ENCODE data around the gene LOXL1. TPM values are rescaled to one million over a fixed set of nuclear protein-coding genes. Genes with fewer than 3 reads are reported as not detected.

LOXL1 gene
- total and polyA plus RNA-seq, 2 of the 13 experiments (the other 11 are each of a cell fraction or from before 2014, with no cell fraction given): 0.51 to 1.3 TPM

DNA sequence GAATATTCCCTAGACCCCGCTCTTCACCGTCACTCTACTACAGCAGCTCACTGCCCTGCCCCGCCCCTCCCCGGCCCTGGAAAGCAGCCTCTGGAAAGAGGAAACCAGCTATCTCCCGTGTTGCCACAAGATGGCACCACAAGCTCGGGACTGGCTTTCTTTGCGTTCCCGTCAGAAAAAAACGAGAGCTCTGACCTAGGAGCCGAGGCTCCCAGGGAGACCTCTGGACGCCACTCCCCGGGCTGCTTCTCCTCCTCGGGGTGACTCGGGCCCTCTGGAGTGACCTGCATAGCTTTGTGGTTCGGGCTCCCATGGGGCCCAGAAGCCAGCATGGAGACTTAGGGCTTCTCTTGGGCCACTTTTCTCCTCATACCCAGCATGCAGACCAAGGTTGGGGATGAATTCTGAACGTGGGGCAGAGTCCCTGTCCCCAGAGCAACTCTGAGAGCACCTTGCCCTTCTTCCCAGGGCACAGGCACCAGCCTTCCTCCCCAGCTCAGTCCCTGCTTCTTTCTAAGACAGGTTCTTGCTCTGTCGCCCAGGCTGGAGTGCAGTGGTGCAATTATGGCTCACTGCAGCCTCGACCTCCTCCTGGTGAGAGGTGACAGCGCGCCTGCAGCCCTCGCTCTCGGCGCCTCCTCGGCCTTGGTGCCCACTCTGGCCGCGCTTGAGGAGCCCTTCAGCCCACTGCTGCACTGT, 46.9 kb downstream of the LOXL1 start (continued):
- TF ChIP-seq ZFP1 (CRISPR knock-in tag; IDR thresholded peaks at IDR 0.05) (no peak), PHF5A (CRISPR knock-in tag; IDR thresholded peaks at IDR 0.05; ENCODE audit: low read depth, unreplicated experiment) (no peak), KLF16 (CRISPR knock-in tag; IDR thresholded peaks at IDR 0.05) (no peak), YEATS2 (CRISPR knock-in tag; IDR thresholded peaks at IDR 0.05; ENCODE audit: borderline replicate concordance) (no peak; the same call in 1 of the 2 replicates), PHF8 (CRISPR knock-in tag; IDR thresholded peaks at IDR 0.05) (no peak), NFE2 (CRISPR knock-in tag; IDR thresholded peaks at IDR 0.05) (no peak), TP53 (CRISPR knock-in tag; conservative IDR thresholded peaks at IDR 0.05) (no peak), ZNF264 (CRISPR knock-in tag; IDR thresholded peaks at IDR 0.05) (no peak), EZH2 (conservative IDR thresholded peaks at IDR 0.05; ENCODE audit: low read depth, low read length) (no peak), ZNF33A (CRISPR knock-in tag; IDR thresholded peaks at IDR 0.05; ENCODE audit: borderline replicate concordance) (no peak), ZNF678 (CRISPR knock-in tag; IDR thresholded peaks at IDR 0.05) (no peak), TMF1 (CRISPR knock-in tag; IDR thresholded peaks at IDR 0.05; ENCODE audit: low read depth) (no peak), BCL6 (CRISPR knock-in tag; IDR thresholded peaks at IDR 0.05) (peak; percentile 58), PHB2 (IDR thresholded peaks at IDR 0.05; ENCODE audit: partially characterized antibody) (no peak), ZSCAN25 (CRISPR knock-in tag; IDR thresholded peaks at IDR 0.05) (0 out of 2 replicates have a peak, but pooled peaks have one; percentile 54), ZNF224 (CRISPR knock-in tag; IDR thresholded peaks at IDR 0.05) (no peak), UBTF (CRISPR knock-in tag; IDR thresholded peaks at IDR 0.05) (peak; percentile 33; the same call in 1 of the 2 replicates)
- TF ChIP-seq, protein P1, sequence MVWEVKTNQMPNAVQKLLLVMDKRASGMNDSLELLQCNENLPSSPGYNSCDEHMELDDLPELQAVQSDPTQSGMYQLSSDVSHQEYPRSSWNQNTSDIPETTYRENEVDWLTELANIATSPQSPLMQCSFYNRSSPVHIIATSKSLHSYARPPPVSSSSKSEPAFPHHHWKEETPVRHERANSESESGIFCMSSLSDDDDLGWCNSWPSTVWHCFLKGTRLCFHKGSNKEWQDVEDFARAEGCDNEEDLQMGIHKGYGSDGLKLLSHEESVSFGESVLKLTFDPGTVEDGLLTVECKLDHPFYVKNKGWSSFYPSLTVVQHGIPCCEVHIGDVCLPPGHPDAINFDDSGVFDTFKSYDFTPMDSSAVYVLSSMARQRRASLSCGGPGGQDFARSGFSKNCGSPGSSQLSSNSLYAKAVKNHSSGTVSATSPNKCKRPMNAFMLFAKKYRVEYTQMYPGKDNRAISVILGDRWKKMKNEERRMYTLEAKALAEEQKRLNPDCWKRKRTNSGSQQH (CRISPR knock-in tag; IDR thresholded peaks at IDR 0.05; ENCODE audit: low read depth): no peak
- TF ChIP-seq, protein P2, sequence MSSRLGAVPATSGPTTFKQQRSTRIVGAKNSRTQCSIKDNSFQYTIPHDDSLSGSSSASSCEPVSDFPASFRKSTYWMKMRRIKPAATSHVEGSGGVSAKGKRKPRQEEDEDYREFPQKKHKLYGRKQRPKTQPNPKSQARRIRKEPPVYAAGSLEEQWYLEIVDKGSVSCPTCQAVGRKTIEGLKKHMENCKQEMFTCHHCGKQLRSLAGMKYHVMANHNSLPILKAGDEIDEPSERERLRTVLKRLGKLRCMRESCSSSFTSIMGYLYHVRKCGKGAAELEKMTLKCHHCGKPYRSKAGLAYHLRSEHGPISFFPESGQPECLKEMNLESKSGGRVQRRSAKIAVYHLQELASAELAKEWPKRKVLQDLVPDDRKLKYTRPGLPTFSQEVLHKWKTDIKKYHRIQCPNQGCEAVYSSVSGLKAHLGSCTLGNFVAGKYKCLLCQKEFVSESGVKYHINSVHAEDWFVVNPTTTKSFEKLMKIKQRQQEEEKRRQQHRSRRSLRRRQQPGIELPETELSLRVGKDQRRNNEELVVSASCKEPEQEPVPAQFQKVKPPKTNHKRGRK (CRISPR knock-in tag; IDR thresholded peaks at IDR 0.05): no peak
- TF ChIP-seq, protein P3, sequence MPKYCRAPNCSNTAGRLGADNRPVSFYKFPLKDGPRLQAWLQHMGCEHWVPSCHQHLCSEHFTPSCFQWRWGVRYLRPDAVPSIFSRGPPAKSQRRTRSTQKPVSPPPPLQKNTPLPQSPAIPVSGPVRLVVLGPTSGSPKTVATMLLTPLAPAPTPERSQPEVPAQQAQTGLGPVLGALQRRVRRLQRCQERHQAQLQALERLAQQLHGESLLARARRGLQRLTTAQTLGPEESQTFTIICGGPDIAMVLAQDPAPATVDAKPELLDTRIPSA (CRISPR knock-in tag; IDR thresholded peaks at IDR 0.05; ENCODE audit: borderline replicate concordance): no peak
- TF ChIP-seq, protein P4, sequence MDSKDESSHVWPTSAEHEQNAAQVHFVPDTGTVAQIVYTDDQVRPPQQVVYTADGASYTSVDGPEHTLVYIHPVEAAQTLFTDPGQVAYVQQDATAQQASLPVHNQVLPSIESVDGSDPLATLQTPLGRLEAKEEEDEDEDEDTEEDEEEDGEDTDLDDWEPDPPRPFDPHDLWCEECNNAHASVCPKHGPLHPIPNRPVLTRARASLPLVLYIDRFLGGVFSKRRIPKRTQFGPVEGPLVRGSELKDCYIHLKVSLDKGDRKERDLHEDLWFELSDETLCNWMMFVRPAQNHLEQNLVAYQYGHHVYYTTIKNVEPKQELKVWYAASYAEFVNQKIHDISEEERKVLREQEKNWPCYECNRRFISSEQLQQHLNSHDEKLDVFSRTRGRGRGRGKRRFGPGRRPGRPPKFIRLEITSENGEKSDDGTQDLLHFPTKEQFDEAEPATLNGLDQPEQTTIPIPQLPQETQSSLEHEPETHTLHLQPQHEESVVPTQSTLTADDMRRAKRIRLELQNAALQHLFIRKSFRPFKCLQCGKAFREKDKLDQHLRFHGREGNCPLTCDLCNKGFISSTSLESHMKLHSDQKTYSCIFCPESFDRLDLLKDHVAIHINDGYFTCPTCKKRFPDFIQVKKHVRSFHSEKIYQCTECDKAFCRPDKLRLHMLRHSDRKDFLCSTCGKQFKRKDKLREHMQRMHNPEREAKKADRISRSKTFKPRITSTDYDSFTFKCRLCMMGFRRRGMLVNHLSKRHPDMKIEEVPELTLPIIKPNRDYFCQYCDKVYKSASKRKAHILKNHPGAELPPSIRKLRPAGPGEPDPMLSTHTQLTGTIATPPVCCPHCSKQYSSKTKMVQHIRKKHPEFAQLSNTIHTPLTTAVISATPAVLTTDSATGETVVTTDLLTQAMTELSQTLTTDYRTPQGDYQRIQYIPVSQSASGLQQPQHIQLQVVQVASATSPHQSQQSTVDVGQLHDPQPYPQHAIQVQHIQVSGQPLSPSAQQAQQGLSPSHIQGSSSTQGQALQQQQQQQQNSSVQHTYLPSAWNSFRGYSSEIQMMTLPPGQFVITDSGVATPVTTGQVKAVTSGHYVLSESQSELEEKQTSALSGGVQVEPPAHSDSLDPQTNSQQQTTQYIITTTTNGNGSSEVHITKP (CRISPR knock-in tag; IDR thresholded peaks at IDR 0.05; ENCODE audit: low read depth): no peak
